Measurements from ENCODE around the gene ADAMTS16.

DNA sequence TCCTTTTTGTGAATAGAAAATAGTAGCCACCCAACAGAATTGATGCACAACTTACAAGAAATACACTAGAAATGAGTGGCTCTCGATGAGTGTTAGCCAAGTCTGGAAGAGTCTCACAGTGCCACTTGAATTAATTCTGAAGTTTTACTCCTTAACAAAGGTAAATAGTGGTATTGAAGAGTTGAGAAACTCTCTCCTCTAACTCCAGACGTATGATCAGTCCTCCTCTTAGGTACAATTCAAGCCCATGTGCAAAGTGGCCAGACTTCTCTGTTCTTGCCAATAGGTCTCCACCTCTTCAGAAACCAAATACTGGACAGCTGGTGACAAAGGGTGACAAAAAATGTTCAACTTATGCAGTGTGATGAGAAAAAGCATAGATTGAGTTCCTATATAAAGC, 38.5 kb upstream of the ADAMTS16 start:
- TF ChIP-seq, protein P1, sequence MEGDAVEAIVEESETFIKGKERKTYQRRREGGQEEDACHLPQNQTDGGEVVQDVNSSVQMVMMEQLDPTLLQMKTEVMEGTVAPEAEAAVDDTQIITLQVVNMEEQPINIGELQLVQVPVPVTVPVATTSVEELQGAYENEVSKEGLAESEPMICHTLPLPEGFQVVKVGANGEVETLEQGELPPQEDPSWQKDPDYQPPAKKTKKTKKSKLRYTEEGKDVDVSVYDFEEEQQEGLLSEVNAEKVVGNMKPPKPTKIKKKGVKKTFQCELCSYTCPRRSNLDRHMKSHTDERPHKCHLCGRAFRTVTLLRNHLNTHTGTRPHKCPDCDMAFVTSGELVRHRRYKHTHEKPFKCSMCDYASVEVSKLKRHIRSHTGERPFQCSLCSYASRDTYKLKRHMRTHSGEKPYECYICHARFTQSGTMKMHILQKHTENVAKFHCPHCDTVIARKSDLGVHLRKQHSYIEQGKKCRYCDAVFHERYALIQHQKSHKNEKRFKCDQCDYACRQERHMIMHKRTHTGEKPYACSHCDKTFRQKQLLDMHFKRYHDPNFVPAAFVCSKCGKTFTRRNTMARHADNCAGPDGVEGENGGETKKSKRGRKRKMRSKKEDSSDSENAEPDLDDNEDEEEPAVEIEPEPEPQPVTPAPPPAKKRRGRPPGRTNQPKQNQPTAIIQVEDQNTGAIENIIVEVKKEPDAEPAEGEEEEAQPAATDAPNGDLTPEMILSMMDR (IDR thresholded peaks at IDR 0.05): no peak
- TF ChIP-seq POLR2A (IDR thresholded peaks at IDR 0.05) (no peak), EP300 (IDR thresholded peaks at IDR 0.05) (no peak)

Data from ovary (tissue), 3 donors.